ENCODE measurements around the gene ATP11B.
A peak's percentile ranks its signal among the peaks of the same experiment; 100 is the strongest.

ATP11B gene

GRCh38 chr3:182792901-182793662, at the start of gene ATP11B:
ATP11B (plus strand) TSS chr3:182793504; CDS start chr3:182793760, 256 bp downstream.
- peak; percentile 26 for DNase-seq (ENCODE audit: low read depth)

DNA sequence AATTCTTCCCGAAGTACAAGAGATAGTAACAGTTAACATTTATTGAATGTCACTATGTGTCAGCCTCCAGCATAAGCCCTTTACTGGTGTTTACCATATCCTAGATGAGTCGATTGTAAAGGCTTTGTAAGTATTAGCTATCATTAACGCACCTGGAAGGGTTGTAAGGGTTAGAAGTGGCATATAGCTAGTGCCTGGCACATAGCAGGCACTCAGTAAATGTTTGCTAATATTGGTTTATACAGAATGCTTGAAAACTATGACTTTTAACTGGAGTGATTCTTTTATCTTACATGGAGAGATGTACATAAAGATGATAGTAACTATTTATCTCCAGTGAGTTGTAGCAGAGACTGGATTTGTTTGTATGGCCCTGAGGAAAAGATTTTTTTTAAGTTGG, 46.3 kb upstream of the ATP11B start:
- DNase-seq (ENCODE audit: low read depth) = no peak

DNA sequence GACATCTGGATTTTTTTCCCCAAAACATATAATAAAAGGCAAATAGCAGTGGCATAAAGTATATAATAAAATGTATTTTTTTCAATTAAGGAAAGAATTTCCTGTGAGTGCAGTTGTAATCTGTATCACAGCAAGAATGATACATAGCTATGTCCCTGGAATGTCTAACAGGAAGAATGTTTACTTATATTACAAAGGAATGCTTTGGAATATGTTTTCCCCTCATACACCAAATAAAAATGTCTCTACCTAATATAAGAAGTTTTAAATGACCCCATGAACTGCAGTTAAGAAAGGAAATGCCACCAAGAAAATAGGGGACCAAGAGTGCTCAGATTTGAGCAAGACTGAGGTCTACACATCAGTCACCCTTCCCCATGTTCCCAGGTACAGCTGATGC, 38.0 kb upstream of the ATP11B start:
- no peak for DNase-seq (ENCODE audit: low read depth)

- no peak for DNase-seq (ENCODE audit: low read depth)
These were observed 37.6 kb upstream of the ATP11B start for GRCh38 chr3:182755712-182756111.

DNA sequence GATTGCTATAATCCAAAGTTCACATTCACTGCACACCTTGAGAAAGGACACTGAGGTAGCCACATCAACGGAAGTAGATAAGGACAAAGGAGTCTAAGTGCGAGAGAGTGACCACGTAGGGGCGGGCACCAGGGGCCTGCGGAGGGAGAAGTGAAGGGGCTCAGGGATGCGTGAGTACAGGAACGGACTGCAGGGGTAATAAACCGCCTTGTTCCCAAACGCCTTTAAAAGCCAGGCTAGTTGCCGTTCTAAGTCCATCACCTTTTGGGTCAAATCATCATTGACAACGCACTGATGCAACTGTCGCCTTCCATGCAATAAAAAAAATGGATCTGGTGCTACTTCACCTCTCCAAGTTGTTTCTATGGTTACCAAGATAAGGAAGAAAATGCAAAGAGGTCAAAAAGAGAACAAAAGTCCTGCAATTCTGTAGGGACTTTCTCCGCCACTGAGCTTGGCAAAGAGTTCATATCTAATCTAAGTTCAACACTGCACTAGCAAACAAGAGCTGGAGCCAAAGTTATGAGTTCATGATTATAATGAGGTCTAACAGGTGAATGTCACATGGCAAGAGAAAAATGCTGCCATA, 32.6 kb upstream of the ATP11B start:
- no peak for DNase-seq (ENCODE audit: low read depth)

DNA sequence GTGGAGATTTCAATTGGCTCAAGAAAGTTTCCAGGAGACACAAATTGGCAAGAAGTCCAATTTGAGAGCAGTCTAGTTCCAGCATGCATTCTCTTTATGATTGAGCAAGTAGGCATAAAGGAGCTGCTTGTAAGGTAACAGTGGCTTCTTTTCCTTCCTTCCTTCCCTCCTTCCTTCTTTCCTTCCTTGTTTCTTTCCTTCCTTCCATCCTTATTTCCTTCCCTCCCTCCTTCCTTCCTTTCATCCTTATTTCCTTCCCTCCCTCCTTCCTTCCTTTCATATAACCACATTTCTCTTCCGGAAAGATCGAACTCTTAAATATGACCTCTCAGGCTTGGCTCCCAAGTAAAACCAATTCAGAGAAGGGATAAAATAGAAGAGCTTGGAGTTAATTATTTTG, 29.4 kb upstream of the ATP11B start:
- no peak for DNase-seq (ENCODE audit: low read depth)

DNA sequence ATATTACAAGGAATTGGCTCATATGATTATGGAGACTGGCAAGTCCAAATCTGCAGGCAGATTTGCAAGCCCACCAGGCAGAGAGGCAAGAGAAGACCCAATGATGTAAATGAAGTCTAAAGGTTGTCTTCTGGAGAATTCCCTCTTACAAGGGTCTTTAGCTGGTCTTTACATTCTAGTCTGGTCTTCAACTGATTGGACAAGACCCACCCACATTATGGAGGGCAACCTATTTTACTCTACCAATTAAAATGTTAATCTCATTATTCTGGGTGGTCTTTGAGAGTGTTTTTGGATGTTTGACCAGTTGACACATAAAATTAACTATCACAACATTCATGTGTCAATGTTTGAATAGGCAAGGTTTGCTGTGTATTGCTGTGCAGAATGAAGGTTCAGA, 28.0 kb upstream of the ATP11B start:
- no peak for DNase-seq (ENCODE audit: low read depth)

GRCh38 chr3:182766099-182766498, 27.2 kb upstream of the ATP11B start:
- DNase-seq (ENCODE audit: low read depth) = no peak

DNA sequence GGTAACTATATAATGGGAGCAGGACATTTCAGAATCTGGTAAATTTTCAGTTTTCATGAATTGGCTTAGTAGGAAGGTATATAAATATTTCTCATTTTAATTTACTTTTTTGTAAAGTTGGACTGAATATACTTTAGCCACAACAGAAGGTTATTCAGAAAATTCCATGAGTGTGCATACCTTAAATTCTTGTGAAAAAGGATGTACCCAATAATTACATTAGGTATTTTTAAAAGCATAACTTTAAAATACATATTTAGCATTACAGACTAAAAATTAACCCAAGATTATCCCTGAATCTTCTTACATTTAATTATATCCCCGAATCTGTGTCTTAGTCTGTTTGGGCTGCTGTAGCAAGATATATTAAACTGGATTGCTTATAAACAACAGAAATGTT, 24.9 kb upstream of the ATP11B start:
- no peak for DNase-seq (ENCODE audit: low read depth)

DNA sequence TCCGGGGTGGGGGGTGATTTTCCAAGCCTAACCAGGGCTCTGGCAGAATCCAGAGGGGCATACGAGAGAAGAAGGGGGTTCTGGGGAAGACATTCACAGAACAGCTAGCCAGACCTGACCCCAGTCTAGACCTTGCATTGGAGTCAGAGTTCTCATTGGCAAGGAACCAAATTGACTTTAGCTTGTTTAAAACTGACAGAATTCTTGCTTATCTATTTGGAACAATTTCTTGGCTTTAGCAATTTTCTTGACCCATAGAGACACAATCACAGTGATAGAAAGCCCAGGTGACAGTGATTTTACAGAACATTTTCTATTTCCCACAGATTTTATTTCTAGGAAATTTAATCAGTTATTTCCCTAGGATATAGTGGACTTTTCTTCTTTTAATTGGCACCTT, 23.6 kb upstream of the ATP11B start:
- no peak for DNase-seq (ENCODE audit: low read depth)

DNA sequence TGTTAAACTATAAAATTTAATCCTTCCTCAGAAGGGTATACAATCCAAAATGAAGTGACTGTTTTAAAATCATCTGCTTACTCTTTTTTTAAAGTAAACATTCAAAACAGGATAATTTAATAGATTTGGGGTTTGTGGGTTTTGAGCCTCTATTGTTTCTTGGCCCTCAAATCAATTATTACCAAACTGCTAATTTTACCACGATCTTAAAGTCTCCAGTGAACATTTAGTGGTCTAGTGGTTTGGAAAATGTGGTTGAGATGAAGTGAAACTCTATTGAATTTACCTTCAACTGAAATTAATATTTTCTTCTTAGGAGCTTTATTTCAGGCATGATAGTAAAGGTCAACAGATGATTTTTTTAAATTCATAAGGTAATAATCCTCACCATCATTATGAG, 11.2 kb upstream of the ATP11B start:
- DNase-seq (ENCODE audit: low read depth) = no peak

DNA sequence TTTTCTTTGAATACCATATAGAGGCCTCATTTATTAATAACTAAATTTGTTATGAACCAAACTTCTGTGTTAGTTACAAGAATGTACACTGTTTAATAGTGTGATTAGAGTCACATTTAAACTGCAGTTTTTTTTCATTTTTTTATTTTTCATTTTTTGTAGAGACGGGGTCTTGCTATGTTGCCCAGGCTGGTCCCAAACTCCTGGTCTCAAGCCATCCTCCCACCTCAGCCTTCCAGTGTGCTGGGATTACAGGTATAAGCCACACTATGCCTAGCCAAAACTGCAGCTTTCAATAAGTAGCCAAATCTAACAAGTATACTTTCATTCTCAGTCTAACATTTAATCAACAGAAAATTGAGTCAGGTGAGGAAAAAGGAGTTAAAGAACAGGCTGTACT, 10.2 kb upstream of the ATP11B start:
- DNase-seq (ENCODE audit: low read depth) = no peak

- peak; percentile 57 for DNase-seq (ENCODE audit: low read depth)
These were observed 8.8 kb upstream of the ATP11B start for GRCh38 chr3:182784542-182784941.

GRCh38 chr3:182785142-182785541, 8.2 kb upstream of the ATP11B start:
- no peak for DNase-seq (ENCODE audit: low read depth)

DNA sequence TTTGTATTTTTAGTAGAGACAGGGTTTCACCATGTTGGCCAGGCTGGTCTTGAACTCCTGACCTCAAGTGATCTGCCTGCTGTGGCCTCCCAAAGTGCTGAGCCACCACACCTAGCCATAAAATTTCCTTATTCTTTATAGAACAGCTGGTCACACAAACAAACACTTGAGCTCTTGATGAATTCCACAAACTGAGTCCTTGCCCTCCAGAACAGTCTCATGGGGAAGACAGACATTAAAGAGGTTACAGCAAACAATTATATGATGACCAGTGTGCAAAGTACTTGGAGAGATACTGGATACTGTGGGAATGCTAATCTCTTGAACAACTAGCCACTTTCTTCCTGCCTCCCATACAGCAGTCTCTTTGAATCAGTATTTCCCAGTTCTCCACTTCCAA, 7.5 kb upstream of the ATP11B start:
- no peak for DNase-seq (ENCODE audit: low read depth)

DNA sequence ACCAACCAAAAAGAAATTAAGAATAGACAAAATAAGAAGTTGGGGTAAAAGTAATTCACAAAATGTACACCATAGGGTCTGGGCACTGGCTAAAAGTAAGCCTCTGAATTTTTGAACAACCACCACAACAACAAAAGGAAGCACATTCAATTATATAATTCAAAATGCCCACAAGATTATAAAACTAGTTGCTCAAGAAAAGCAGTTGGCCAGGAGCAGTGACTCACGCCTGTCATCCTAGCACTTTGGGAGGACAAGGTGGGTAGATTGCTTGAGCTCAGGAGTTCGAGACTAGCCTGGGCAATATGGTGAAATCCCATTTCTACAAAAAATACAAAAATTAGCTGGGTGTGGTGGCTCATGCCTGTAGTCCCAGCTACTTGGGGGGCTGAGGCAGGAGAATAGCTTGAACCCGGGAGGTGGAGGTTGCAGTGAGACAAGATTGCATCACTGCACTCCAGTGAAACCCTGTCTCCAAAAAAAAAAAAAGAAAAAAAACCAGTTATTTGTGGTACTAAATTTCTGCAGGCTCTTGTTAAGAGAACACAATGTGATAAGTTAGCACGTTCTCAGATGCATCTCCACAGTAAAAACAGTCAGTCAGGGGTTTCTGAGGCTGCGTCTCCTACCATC, 6.6 kb upstream of the ATP11B start:
- no peak for DNase-seq (ENCODE audit: low read depth)

- DNase-seq (ENCODE audit: low read depth) = peak; percentile 63
These were observed 5.8 kb upstream of the ATP11B start for GRCh38 chr3:182787302-182788036.

DNA sequence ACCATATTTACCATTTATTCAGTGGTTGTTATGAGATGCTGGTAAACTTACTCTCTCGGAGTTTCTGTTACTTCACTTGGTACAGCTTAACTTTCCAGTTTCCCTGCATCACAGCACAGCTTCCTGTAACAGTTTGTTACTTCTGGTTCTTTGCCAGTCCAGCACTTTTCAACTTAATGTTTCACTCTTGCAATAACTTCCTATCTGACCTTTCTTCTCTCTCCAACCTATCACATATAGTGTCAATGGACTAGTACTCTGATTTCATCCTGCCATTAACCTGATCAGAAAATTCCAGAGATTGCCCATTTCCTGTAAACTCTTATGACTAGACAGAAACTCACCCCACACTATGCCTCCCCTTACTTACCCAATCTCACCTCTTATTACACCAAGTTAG, 3.9 kb upstream of the ATP11B start:
- DNase-seq (ENCODE audit: low read depth) = no peak

GRCh38 chr3:182790612-182791011, 2.7 kb upstream of the ATP11B start:
- DNase-seq (ENCODE audit: low read depth) = no peak

GRCh38 chr3:182793663-182794454, 555 bp downstream of the ATP11B start:
- no peak for DNase-seq (ENCODE audit: low read depth)

DNA sequence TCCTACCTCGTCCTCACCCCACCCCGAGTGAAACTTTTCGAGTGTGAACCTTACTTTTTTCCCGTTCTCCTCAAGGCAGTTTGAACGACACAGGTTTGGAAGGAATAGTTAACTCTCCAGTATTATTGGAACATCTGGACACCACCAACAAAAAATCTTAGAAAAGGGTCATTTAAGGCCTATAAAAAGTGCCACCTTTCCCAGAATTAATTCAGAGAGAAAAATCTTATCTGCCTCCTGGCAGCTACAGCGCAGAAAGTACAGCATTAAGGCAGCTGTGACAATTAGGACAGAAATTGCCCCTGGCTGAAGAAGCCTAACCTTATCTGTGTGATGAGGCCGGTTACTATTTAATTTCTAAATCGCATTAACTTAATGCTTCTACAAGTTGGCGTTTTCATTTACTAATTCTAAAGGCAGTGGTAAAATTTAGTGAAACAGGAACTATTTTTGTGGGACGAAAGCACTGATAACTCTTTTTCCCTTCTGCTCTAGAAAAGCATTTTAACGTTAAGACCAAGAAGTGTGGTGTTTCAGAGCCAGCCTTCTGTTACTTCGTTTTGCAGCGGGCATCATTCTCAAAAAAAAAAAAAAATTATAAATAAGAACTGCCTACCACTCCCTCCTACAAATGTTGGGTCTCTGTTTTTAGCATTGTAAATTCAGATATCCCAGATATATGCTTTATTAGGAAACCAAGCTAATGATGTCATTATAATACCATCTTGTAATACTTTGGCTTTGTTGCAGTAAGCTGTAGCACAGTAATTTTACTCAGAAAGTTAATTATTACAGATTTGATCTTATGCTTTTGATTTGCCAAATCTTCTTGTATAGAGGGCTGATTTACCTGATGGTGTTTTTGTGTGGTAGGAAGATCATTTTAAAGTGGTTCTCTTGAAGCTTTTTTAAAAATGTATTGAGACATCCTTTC, 1.4 kb downstream of the ATP11B start:
- no peak for DNase-seq (ENCODE audit: low read depth)

All from CMK (cell line).